ENCODE measurements around the gene DIPK1B. TPM values are rescaled to one million over a fixed set of nuclear protein-coding genes. Genes with fewer than 3 reads are reported as not detected.

The DIPK1B gene
- total RNA-seq, 1 donor from 2014 or later: 177 TPM

DNA sequence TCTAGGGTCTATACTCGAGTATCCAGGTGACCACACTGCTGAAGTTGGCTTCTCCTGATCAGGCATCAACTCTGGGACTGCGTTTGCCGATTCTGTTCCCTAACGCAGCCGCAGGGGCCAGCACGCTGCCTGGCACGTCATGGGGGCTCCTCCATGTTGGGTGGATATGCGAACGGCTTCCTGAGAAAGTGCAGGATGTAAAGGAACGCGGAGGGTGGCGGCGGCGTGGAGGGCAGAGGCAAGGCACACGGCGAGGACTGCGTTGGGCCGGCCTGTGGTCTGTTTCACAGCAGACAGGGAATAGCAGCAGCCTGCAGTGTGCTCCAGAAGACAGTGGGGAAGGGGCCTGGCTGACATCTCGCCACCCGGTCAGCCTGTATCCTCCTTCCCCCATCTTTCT is 26.6 kb downstream of the DIPK1B start:
- no peak for DNase-seq (ENCODE audit: low read depth, low spot score)

DNA sequence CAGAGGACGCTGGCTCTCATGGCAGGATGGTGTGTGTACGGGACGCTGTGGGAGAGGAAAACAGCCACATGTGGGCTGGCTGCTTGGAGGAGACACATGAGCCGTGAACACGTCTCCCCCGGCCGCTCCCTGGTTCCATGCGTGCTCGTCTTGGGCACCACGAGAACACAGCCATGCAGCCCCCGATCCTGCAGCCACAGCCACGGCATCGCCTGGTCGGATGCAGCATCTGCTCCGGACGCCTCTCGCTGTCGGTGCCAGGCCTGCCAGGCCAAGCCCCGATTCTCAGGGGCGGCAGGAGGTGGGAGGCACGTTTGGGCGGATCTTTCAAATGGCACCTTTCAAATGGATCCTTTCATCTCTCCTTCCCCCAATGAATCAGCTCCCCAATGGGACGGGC is 27.1 kb downstream of the DIPK1B start:
- no peak for DNase-seq (ENCODE audit: low read depth, low spot score)

DNA sequence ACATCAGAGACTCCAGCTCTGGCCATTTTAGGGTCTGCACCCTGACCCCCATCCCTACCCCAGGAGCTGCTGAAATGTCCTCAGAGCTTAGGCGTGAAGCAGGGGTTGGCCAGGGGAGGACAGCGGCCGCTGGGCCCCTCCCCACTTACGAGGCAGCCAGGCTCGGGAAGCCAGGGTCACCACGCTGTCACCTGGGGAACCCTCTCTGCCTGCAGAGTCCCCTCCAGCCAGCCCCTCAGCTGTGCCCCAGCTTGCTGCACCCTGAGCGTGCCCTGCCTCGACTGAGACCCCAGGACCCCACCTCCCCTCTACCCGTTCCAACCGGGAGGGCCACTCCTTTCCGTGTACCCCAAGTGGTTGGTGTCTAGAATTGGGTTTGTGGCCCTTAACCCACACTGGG is 27.7 kb downstream of the DIPK1B start:
- DNase-seq (ENCODE audit: low read depth, low spot score): no peak

- no peak for DNase-seq (ENCODE audit: low read depth, low spot score)
Observed at GRCh38 chr9:136740491-136740890, 28.1 kb downstream of the DIPK1B start.

DNA sequence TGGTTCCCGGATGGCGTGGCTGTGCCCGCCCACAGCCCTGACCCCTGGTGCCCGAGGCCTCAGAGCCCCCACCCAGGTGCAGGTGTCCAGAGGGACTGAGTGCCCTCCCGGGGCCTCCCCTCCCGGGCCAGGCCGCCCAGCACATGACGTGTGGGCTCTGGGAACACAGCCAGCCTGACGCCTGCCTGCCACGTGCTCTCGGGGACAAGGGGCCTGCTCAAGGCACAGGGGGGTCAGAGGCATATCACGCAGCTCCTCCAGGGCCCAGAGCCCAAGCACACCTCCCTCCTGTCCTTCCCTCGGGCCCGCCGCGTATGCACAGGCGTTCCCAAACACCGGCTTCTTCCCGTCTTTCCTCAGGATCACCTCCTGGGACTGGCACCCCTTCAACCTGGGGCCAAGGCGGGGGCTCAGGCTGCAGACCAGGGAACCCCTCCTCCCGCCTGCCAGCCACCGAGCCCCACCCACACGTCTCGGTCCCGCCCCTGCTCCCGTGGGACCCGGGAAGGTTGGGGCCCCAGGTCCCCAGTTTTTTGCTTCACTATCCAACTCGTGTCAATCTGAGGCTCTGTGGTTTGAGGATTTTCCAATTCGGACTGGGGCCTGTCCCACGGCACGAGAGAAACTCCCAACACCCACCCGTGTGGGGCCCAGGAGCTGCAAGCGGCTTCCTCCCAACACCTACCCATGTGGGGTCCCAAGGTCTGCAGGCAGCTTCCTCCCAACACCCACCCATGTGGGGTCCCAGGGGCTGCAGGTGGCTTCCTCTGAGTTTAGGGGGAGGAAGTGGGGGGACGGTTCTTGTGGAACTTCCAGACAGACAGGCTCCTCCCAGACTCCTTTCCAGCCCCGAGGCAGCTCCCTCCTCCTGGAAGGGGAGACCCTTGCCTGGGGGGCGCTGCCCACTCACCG is 28.9 kb downstream of the DIPK1B start:
- DNase-seq (ENCODE audit: low read depth, low spot score): no peak

DNA sequence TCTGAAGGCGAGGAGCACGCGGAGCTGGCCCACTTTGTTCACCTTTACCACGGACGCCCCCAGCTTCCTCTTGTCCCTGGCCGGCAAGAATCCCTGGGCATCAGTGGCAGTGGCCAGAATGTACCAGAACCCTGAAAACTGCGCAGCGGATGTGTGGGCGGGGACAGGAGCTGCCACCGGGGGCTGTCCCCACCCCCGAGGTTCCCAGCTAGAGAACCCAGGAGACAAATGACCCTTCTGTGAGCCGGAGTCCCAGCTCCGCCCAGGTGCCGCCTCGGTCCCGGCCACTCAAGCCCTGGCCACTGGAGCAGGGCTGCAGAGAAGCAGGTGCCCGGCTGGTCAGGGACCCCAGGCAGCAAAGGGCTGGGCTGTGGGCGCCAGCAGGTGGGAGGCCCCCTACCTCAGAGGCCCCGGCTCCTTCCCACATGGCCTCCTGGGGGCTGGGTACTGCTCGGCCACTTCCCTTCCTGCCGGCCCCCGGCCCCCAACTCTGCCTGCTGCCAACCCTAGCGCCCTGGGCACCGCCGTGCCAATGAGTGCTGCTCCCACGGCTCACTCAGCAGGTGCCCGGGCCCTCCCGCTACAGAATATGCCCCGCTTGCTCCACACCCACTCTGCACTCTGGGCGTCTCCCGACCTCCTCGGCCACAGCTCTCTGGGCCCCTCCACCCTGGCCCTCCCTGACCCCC is 29.7 kb downstream of the DIPK1B start:
- DNase-seq (ENCODE audit: low read depth, low spot score): no peak

- DNase-seq (ENCODE audit: low read depth, low spot score): no peak
Observed at GRCh38 chr9:136742591-136743391, 30.4 kb downstream of the DIPK1B start, which contains the start of gene LCN10. Gene LCN10, minus strand, starts transcription at chr9:136742940. Its CDS starts 37 bp downstream, at chr9:136742903.

- DNase-seq (ENCODE audit: low read depth, low spot score): no peak
Observed at GRCh38 chr9:136743639-136744211, 31.4 kb downstream of the DIPK1B start.

DNA sequence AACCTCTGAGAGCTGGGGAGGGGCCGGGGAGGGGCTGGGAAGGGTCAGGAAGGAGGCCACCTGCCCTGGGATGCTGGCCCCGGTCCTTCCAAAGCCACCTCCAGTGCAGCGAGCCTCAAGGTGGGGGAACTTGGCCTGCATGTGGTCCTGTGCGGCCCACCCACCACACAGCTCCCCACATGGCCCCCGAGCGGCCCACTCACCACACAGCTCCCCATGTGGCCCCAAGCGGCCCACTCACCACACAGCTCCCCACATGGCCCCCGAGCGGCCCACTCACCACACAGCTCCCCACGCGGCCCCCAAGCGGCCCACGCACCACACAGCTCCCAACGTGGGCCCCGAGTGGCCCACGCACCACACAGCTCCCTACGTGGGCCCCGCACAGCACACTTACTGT is 32.4 kb downstream of the DIPK1B start:
- DNase-seq (ENCODE audit: low read depth, low spot score): no peak

GRCh38 chr9:136745389-136746154 is 33.2 kb downstream of the DIPK1B start:
- DNase-seq (ENCODE audit: low read depth, low spot score): no peak

DNA sequence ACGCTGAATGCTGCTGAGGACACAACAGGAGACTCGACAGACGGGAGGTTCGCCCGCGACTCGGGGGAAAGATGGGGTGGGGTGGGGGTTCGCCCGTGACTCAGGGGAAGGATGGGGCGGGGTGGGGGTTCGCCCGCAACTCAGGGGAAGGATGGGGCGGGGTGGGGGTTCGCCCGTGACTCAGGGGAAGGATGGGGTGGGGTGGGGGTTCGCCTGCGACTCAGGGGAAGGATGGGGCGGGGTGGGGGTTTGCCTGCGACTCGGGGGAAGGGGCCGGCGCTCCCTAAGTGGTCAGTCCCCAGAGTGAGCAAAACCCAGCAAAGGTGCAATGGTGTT is 33.8 kb downstream of the DIPK1B start:
- DNase-seq (ENCODE audit: low read depth, low spot score): no peak

- DNase-seq (ENCODE audit: low read depth, low spot score): no peak
Observed at GRCh38 chr9:136746621-136747020, 34.2 kb downstream of the DIPK1B start.

DNA sequence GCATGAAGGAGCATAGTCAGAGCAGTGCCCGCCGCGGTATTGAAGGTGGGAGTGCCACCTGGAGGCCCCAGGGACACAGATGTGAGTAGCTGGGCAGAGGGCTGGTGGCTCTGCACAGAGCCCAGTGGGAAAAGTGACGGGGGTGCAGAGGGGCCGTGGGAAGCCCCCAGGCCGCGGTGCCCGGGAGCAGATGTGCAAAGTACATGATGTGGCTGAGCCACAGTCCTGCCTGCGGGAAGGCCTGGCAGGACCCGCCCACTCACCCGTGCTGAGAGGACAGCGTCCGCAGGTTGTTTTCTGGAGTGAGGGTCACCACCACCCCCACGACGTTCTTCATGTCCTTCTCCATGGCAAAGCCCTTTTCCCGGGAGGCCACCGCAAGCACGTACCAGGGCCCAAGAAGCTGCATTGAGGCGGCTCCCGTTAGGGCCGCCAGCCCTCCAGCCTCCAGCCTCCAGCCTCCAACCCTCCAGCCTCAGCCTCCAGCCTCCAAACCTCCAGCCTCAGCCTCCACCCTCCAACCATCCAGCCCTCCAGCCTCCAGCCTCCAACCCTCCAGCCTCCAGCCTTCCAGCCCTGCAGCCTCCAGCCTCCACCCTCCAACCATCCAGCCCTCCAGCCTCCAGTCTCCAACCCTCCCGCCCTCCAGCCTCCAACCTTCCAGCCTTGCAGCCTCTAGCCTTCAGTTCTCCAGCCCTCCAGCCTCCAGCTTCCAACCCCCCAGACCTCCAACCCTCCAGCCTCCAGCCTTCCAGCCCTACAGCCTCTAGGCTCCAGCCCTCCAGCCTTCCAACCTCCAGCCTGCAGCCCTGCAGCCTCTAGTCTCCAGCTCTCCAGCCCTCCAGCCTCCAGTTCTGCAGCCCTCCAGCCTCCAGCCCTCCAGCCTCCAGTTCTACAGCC is 35.0 kb downstream of the DIPK1B start:
- DNase-seq (ENCODE audit: low read depth, low spot score): no peak

- DNase-seq (ENCODE audit: low read depth, low spot score): no peak
Observed at GRCh38 chr9:136748201-136748600, 35.8 kb downstream of the DIPK1B start, which contains the start of gene LCN6. Gene LCN6, minus strand, starts transcription at chr9:136748525. Its CDS starts 42 bp downstream, at chr9:136748483.

GRCh38 chr9:136748666-136749611 is 36.6 kb downstream of the DIPK1B start:
- no peak for DNase-seq (ENCODE audit: low read depth, low spot score)

- no peak for DNase-seq (ENCODE audit: low read depth, low spot score)
Observed at GRCh38 chr9:136750526-136750925, 38.2 kb downstream of the DIPK1B start.

DNA sequence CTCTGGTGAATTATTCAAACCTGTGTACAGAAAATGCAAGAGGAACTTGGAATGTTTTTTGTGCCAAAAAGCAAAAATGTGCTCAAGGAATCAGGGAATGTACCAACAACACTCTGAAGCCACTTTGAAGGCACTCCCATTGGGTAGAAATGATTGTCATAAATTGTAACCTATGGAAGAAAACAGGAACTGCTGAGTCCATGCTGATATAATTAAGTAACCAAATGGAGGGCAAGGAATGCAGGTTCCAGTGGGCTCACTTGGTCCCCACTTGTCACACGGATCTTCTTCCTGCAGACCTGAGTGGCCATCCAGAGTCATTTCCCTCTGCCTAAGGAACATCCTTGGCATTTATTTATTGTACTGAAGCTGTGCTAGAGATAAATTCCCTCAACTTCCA is 38.9 kb downstream of the DIPK1B start:
- DNase-seq (ENCODE audit: low read depth, low spot score): no peak

DNA sequence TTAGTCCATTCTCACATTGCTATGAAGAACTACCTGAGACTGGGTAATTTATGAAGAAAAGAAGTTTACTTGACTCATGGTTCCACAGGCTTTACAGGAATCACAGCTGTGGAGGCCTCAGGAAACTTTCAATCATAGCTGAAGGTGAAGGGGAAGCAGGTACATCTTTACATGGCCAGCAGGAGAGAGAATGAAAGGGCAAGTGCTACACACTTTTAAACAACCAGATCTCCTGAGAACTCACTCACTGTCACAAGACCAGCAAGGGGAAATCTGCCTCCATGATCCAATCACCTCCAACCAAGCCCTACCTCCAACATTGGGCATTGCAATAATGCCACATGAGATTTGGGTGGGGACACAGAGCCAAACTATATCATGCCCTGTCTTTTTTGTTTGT is 39.4 kb downstream of the DIPK1B start:
- DNase-seq (ENCODE audit: low read depth, low spot score): no peak

Data from pulmonary artery endothelial cell (primary cell).